ENCODE data around the gene KRTDAP.

KRTDAP gene

GRCh38 chr19:35449359-35450043 is 40.8 kb downstream of the KRTDAP start:
- no peak for DNase-seq

DNA sequence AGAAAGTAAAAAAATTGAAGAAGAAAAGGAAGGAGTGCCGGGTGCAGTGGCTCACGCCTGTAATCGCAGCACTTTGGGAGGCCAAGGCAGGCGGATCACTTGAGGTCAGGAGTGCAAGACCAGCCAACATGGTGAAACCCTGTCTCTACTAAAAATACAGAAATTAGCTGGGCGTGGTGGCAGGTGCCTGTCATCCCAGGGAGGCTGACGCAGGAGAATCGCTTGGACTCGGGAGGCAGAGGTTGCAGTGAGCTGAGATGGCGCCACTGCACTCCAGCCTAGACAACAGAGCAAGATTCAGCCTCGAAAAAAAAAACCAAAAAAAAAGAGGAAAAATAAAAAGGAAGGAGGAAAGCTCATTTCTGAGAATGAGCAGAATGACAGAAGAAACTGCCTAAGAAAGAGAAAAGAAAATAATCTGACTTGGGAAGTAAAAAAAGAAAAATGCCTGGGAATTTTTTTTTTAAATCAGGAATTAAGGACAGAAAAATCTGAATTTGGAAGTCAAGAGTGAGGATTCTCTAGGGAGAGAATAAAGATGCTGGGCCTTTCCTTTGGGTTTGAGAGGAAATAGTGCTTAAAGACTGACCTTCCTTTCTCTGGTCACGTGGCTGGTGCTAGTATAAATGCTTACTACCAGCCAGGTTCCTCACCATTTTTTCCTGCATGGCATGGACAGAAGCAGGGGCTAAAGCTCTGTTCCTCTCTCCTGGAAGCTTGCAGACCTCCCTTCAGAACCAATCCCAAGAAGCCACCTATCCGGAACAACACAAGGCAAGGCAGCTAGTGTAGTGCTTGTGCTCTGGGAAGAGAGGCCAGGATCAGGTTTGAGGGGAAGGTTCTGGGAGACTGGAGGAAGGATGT is 42.4 kb downstream of the KRTDAP start, which contains the start of gene FFAR2:
Gene FFAR2, plus strand, starts transcription at position 652 of the 864 bp plus-strand sequence. CDS start 1,458 bp downstream, outside the sequence.
- no peak for DNase-seq

DNA sequence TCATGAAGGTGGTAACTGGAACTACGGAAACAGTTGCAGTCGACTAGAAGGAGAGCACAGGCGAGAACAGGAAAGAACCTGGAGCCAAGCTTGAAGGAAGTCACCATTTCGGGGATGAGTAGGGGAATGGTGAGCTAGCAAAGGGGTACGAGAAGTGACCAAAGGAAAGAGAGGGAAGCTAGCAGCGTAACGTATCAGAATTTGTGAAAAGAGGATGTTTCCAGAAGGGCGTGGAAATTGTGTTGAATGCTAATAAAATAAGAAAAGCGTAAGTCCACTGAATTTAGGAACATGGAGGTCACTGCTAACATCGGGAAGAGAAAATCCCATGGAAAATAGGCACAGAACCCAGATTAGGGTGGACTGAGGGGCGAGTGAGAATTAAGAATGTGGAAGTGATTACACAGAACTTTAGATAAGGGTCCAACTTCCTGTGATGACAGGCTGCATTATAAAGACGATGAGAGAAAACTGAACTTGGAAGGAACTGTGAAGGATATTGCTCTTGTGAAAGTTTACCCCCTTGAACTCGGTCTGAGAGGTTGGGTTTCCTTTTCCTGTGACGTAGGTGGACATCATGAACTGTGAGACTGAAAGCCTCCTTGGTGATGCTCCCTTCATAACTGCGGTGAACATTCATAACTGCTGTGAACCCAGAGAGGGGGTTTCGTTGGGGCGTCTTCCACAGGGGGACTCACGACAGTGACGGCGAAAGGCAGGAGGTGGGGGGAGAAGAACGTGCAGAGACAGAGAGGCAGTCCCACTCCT is 44.3 kb downstream of the KRTDAP start:
- no peak for DNase-seq

GRCh38 chr19:35444735-35445134 is 45.5 kb downstream of the KRTDAP start:
- no peak for DNase-seq

GRCh38 chr19:35442091-35442490 is 48.2 kb downstream of the KRTDAP start:
- no peak for DNase-seq

DNA sequence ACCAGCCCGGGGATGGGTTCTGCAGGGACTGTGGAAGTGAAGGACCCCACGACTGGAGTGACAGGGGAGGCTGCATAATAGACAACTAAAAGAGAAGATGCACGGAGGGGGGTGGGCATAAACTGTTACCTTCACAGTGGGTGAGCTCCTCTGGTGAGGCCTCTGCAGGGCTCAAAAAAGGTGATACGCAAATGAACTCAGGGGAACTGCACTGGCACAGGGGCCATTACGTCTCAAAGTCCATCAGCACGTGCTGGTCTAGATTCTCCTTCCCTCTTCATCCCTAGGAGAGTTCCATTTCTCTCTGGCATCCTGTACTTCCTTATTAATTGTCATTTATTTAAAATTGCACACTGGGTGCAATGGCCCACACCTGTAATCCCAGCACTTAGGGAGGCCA is 50.3 kb downstream of the KRTDAP start:
- DNase-seq = no peak

DNA sequence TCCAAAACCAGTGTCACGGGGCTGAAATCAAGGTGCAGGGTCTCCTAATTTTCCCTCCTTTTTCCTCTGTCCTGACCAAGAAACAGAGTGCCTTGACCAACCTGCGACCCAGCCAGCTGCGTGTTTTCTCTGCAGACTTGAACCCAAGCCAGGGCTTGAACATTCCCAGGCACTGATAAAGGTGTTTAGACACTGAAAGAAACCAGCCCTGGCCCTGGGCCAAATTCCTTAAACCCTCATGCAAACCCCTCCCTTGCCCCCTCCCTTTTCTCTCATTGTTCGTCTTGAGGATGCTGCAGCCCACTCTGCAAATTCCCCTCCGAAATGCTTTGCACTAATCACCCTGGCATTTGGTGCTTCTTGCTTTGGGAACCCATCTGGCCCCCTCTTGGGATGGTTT is 51.7 kb downstream of the KRTDAP start:
- no peak for DNase-seq

DNA sequence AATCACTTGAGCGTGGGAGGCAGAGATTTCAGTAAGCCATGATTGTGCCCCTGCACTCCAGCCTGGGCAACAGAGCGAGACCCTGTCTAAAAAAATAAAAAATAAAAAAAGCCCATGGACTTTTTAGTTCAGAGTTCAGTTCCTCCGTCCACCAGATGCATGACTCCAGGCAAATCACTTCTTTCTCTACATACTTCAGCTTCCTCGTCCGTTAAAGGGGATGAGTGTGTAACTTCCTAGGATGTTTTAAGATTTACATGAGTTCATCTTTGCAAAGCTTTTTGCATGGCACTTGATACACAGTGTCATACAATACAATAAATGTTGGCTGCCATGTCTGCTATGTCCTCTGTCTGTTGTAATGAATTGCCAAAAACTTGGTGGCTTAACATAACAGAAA is 52.2 kb downstream of the KRTDAP start:
- DNase-seq = no peak

DNA sequence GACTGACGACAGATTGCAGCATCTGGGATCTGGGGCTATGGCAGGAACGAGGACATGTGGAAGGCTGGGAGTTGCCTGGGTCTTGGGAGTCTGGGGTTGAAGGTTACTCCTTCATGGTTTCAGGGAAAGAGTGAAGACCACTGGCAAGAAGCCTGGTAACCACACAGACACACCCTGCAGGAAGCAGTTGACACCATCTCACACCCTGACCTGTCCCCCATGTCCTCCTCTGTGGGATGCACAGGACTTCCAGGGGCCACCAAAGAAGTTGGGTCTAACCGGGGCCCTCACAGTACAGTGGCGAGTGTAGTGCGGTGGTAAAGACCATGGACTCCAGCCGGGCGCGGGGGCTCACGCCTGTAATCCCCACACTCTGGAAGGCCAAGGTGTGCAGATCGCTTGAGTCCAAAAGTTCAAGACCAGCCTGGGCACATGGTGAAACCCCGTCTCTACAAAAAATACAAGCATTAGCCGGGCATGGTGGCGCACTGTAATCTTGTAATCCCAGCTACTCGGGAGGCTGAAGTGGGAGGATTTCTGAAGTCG is 52.8 kb downstream of the KRTDAP start:
- DNase-seq = no peak

Measured in activated naive CD4-positive, alpha-beta T cell treated with anti-CD3 and anti-CD28 coated beads, Interleukin-2, amount 50 U/mL, for 16 hours (primary cell).